ENCODE measurements around the gene APP.

Gene APP

GRCh38 chr21:26050857-26051256, 119.7 kb downstream of the APP start:
- DNase-seq (ENCODE audit: low read depth) = no peak
- no peak overlapping the region for H3K4me3 ChIP-seq (ENCODE audit: low read depth, low read length)
- no peak for TF ChIP-seq CTCF (IDR thresholded peaks at IDR 0.05; ENCODE audit: control insufficient read depth, extremely low read depth, insufficient read depth)

GRCh38 chr21:26049803-26050202, 120.8 kb downstream of the APP start:
- DNase-seq (ENCODE audit: low read depth) = no peak
- H3K4me3 ChIP-seq (ENCODE audit: low read depth, low read length) = no peak overlapping the region
- TF ChIP-seq CTCF (IDR thresholded peaks at IDR 0.05; ENCODE audit: control insufficient read depth, extremely low read depth, insufficient read depth) = no peak

GRCh38 chr21:26047279-26047967, 123.1 kb downstream of the APP start:
- TF ChIP-seq CTCF (IDR thresholded peaks at IDR 0.05; ENCODE audit: control insufficient read depth, extremely low read depth, insufficient read depth) = no peak
- no peak for DNase-seq (ENCODE audit: low read depth)
- H3K4me3 ChIP-seq (ENCODE audit: low read depth, low read length) = no peak overlapping the region

- TF ChIP-seq CTCF (IDR thresholded peaks at IDR 0.05; ENCODE audit: control insufficient read depth, extremely low read depth, insufficient read depth) = no peak
- DNase-seq (ENCODE audit: low read depth) = no peak
- H3K4me3 ChIP-seq (ENCODE audit: low read depth, low read length) = no peak overlapping the region
These were observed 126.7 kb downstream of the APP start for GRCh38 chr21:26043891-26044290.

GRCh38 chr21:26042181-26042876, 128.2 kb downstream of the APP start:
- no peak overlapping the region for H3K4me3 ChIP-seq (ENCODE audit: low read depth, low read length)
- DNase-seq (ENCODE audit: low read depth) = no peak
- TF ChIP-seq CTCF (IDR thresholded peaks at IDR 0.05; ENCODE audit: control insufficient read depth, extremely low read depth, insufficient read depth) = no peak

GRCh38 chr21:26041431-26042180, 129.0 kb downstream of the APP start:
- no peak for TF ChIP-seq CTCF (IDR thresholded peaks at IDR 0.05; ENCODE audit: control insufficient read depth, extremely low read depth, insufficient read depth)
- DNase-seq (ENCODE audit: low read depth) = no peak
- H3K4me3 ChIP-seq (ENCODE audit: low read depth, low read length) = no peak overlapping the region
